Measurements from ENCODE around the gene KCNIP3. TPM values are rescaled to one million over a fixed set of nuclear protein-coding genes. Genes with fewer than 3 reads are reported as not detected.
A peak's percentile ranks its signal among the peaks of the same experiment; 100 is the strongest.

KCNIP3 gene
- total RNA-seq, 1 experiment from 2014 or later, result 0.47 TPM

- Histone ChIP-seq H3K36me3 (no peaks in the 10 kb centered on the region), H3K27me3 (replicated peaks) (no peaks in the 10 kb centered on the region), H3K4me1 (replicated peaks) (no peaks in the 10 kb centered on the region), H3K4me3 (no peak overlapping the region), H3K9me3 (replicated peaks) (no peaks in the 10 kb centered on the region), H3K27ac (no peak overlapping the region)
- peak in 1 of 2 experiments; percentile 37 for DNase-seq (ENCODE audit: low read depth in 1 of 2, low spot score in 2 of 2)
Measured at GRCh38 chr2:95270541-95271081, 26.5 kb upstream of the KCNIP3 start.

GRCh38 chr2:95271381-95271971, 25.7 kb upstream of the KCNIP3 start:
- H3K36me3 ChIP-seq, result no peaks in the 10 kb centered on the region
- H3K27ac ChIP-seq, result no peak overlapping the region
- no peaks in the 10 kb centered on the region for H3K27me3 ChIP-seq (replicated peaks)
- peak in 1 of 2 experiments; percentile 30 for DNase-seq (ENCODE audit: low read depth in 1 of 2, low spot score in 2 of 2)
- no peaks in the 10 kb centered on the region for H3K9me3 ChIP-seq (replicated peaks)
- no peaks in the 10 kb centered on the region for H3K4me1 ChIP-seq (replicated peaks)
- H3K4me3 ChIP-seq, result no peak overlapping the region

GRCh38 chr2:95272299-95272751, 24.8 kb upstream of the KCNIP3 start:
- no peaks in the 10 kb centered on the region for H3K36me3 ChIP-seq
- no peaks in the 10 kb centered on the region for H3K4me1 ChIP-seq (replicated peaks)
- no peak overlapping the region for H3K4me3 ChIP-seq
- peak in 1 of 2 experiments; percentile 30 for DNase-seq (ENCODE audit: low read depth in 1 of 2, low spot score in 2 of 2)
- H3K27me3 ChIP-seq (replicated peaks), result no peaks in the 10 kb centered on the region
- no peaks in the 10 kb centered on the region for H3K9me3 ChIP-seq (replicated peaks)
- H3K27ac ChIP-seq, result no peak overlapping the region

- Histone ChIP-seq H3K27me3 (replicated peaks) (no peaks in the 10 kb centered on the region), H3K4me3 (no peak overlapping the region), H3K4me1 (replicated peaks) (no peaks in the 10 kb centered on the region), H3K36me3 (no peaks in the 10 kb centered on the region), H3K9me3 (replicated peaks) (no peaks in the 10 kb centered on the region), H3K27ac (no peak overlapping the region)
- DNase-seq (ENCODE audit: low read depth in 1 of 2, low spot score in 2 of 2), result peak in 1 of 2 experiments; percentile 28
Measured at GRCh38 chr2:95272781-95273180, 24.4 kb upstream of the KCNIP3 start.

- DNase-seq (ENCODE audit: low read depth in 1 of 2, low spot score in 2 of 2), result peak in 1 of 2 experiments; percentile 31
- no peaks in the 10 kb centered on the region for H3K27me3 ChIP-seq (replicated peaks)
- H3K4me1 ChIP-seq (replicated peaks), result no peaks in the 10 kb centered on the region
- H3K27ac ChIP-seq, result no peak overlapping the region
- no peaks in the 10 kb centered on the region for H3K36me3 ChIP-seq
- no peaks in the 10 kb centered on the region for H3K9me3 ChIP-seq (replicated peaks)
- H3K4me3 ChIP-seq, result no peak overlapping the region
Measured at GRCh38 chr2:95273566-95274290, 23.4 kb upstream of the KCNIP3 start.

GRCh38 chr2:95274291-95275150, 22.6 kb upstream of the KCNIP3 start, which contains the start of gene PROM2:
Gene PROM2, plus strand, starts transcription at chr2:95274449. Its CDS starts 137 bp downstream, at chr2:95274586.
- DNase-seq (ENCODE audit: low read depth in 1 of 2, low spot score in 2 of 2), result peak in 1 of 2 experiments; percentile 41
- Histone ChIP-seq H3K36me3 (no peaks in the 10 kb centered on the region), H3K4me1 (replicated peaks) (no peaks in the 10 kb centered on the region), H3K27ac (no peak within 1 kb of the TSS), H3K4me3 (no peak within 1 kb of the TSS), H3K27me3 (replicated peaks) (no peaks in the 10 kb centered on the region), H3K9me3 (replicated peaks) (no peaks in the 10 kb centered on the region)

GRCh38 chr2:95275151-95275515, 22.0 kb upstream of the KCNIP3 start:
- no peaks in the 10 kb centered on the region for H3K36me3 ChIP-seq
- no peak overlapping the region for H3K4me3 ChIP-seq
- H3K27me3 ChIP-seq (replicated peaks), result no peaks in the 10 kb centered on the region
- H3K27ac ChIP-seq, result no peak overlapping the region
- DNase-seq (ENCODE audit: low read depth in 1 of 2, low spot score in 2 of 2), result no peak
- H3K4me1 ChIP-seq (replicated peaks), result no peaks in the 10 kb centered on the region
- no peaks in the 10 kb centered on the region for H3K9me3 ChIP-seq (replicated peaks)

GRCh38 chr2:95275601-95276243, 21.4 kb upstream of the KCNIP3 start:
- H3K27me3 ChIP-seq (replicated peaks), result no peaks in the 10 kb centered on the region
- H3K9me3 ChIP-seq (replicated peaks), result no peaks in the 10 kb centered on the region
- no peak for DNase-seq (ENCODE audit: low read depth in 1 of 2, low spot score in 2 of 2)
- H3K27ac ChIP-seq, result no peak overlapping the region
- H3K4me1 ChIP-seq (replicated peaks), result no peaks in the 10 kb centered on the region
- H3K4me3 ChIP-seq, result no peak overlapping the region
- no peaks in the 10 kb centered on the region for H3K36me3 ChIP-seq

- H3K4me1 ChIP-seq (replicated peaks), result no peaks in the 10 kb centered on the region
- H3K27ac ChIP-seq, result no peak overlapping the region
- H3K36me3 ChIP-seq, result no peaks in the 10 kb centered on the region
- H3K27me3 ChIP-seq (replicated peaks), result no peaks in the 10 kb centered on the region
- no peaks in the 10 kb centered on the region for H3K9me3 ChIP-seq (replicated peaks)
- H3K4me3 ChIP-seq, result no peak overlapping the region
- no peak for DNase-seq (ENCODE audit: low read depth in 1 of 2, low spot score in 2 of 2)
Measured at GRCh38 chr2:95276244-95276887, 20.8 kb upstream of the KCNIP3 start.

GRCh38 chr2:95276888-95277245, 20.3 kb upstream of the KCNIP3 start:
- DNase-seq (ENCODE audit: low read depth in 1 of 2, low spot score in 2 of 2), result no peak
- H3K4me1 ChIP-seq (replicated peaks), result no peaks in the 10 kb centered on the region
- H3K36me3 ChIP-seq, result no peaks in the 10 kb centered on the region
- H3K27ac ChIP-seq, result no peak overlapping the region
- H3K27me3 ChIP-seq (replicated peaks), result no peaks in the 10 kb centered on the region
- no peak overlapping the region for H3K4me3 ChIP-seq
- H3K9me3 ChIP-seq (replicated peaks), result no peaks in the 10 kb centered on the region

GRCh38 chr2:95277246-95277906, 19.8 kb upstream of the KCNIP3 start:
- H3K36me3 ChIP-seq, result no peaks in the 10 kb centered on the region
- H3K4me3 ChIP-seq, result no peak overlapping the region
- H3K4me1 ChIP-seq (replicated peaks), result no peaks in the 10 kb centered on the region
- no peak for DNase-seq (ENCODE audit: low read depth in 1 of 2, low spot score in 2 of 2)
- no peaks in the 10 kb centered on the region for H3K27me3 ChIP-seq (replicated peaks)
- no peaks in the 10 kb centered on the region for H3K9me3 ChIP-seq (replicated peaks)
- H3K27ac ChIP-seq, result no peak overlapping the region

GRCh38 chr2:95278051-95278471, 19.1 kb upstream of the KCNIP3 start:
- Histone ChIP-seq H3K4me1 (replicated peaks) (no peaks in the 10 kb centered on the region), H3K27ac (no peak overlapping the region), H3K4me3 (no peak overlapping the region), H3K36me3 (no peaks in the 10 kb centered on the region), H3K27me3 (replicated peaks) (no peaks in the 10 kb centered on the region), H3K9me3 (replicated peaks) (no peaks in the 10 kb centered on the region)
- DNase-seq (ENCODE audit: low read depth in 1 of 2, low spot score in 2 of 2), result no peak
